ENCODE measurements around the gene FGFBP1.

The FGFBP1 gene

GRCh38 chr4:15938640-15939039 is at the start of gene FGFBP1:
TSS of gene FGFBP1 (minus strand) at chr4:15938740. CDS start at chr4:15936632, 2,108 bp downstream.
- no peak for DNase-seq

GRCh38 chr4:15988222-15988621 is 49.7 kb upstream of the FGFBP1 start:
- DNase-seq = no peak

- DNase-seq = no peak
Observed at GRCh38 chr4:15986907-15987306, 48.4 kb upstream of the FGFBP1 start.

GRCh38 chr4:15983610-15984009 is 45.1 kb upstream of the FGFBP1 start:
- DNase-seq = no peak

GRCh38 chr4:15982842-15983524 is 44.4 kb upstream of the FGFBP1 start:
- DNase-seq = no peak

- peak; percentile 15 for DNase-seq
Observed at GRCh38 chr4:15976456-15977447, 38.2 kb upstream of the FGFBP1 start.

GRCh38 chr4:15971068-15971801 is 32.7 kb upstream of the FGFBP1 start:
- DNase-seq = no peak

GRCh38 chr4:15968551-15969300 is 30.2 kb upstream of the FGFBP1 start:
- DNase-seq = no peak

GRCh38 chr4:15965325-15965724 is 26.8 kb upstream of the FGFBP1 start:
- no peak for DNase-seq

GRCh38 chr4:15964159-15964558 is 25.6 kb upstream of the FGFBP1 start:
- no peak for DNase-seq

GRCh38 chr4:15963576-15963975 is 25.0 kb upstream of the FGFBP1 start:
- no peak for DNase-seq

- peak; percentile 56 for DNase-seq
Observed at GRCh38 chr4:15963001-15963451, 24.5 kb upstream of the FGFBP1 start, which contains the start of gene FGFBP2. TSS of gene FGFBP2 (minus strand) at chr4:15963175. CDS start at chr4:15963129, 46 bp downstream.

- no peak for DNase-seq
Observed at GRCh38 chr4:15961781-15962510, 23.4 kb upstream of the FGFBP1 start.

- no peak for DNase-seq
Observed at GRCh38 chr4:15958562-15958961, 20.0 kb upstream of the FGFBP1 start.

- peak; percentile 76 for DNase-seq
Observed at GRCh38 chr4:15956179-15956850, 17.8 kb upstream of the FGFBP1 start.

GRCh38 chr4:15955670-15956069 is 17.1 kb upstream of the FGFBP1 start:
- no peak for DNase-seq

GRCh38 chr4:15953625-15954024 is 15.1 kb upstream of the FGFBP1 start:
- DNase-seq = no peak

GRCh38 chr4:15951781-15952180 is 13.2 kb upstream of the FGFBP1 start:
- no peak for DNase-seq

- DNase-seq = no peak
Observed at GRCh38 chr4:15948826-15949225, 10.3 kb upstream of the FGFBP1 start.

GRCh38 chr4:15947684-15948083 is 9.1 kb upstream of the FGFBP1 start:
- DNase-seq = no peak

- no peak for DNase-seq
Observed at GRCh38 chr4:15945516-15945915, 7.0 kb upstream of the FGFBP1 start.
